22Rv1 (cell line): Measurements from ENCODE around the gene MFAP4.

ENCODE experiments used
- ZFX ChIP-seq: fragments of 450-650 bp; IDR thresholded peaks from 2 replicates; pipeline ENCODE4 v1.6.1; 2017; ENCODE audit warnings: antibody characterized with exemption, borderline replicate concordance
- TF ChIP-seq, protein P1 (sequence below): fragments of 450-650 bp; IDR thresholded peaks from 2 replicates; pipeline ENCODE4 v1.5.1; 2017; ENCODE audit warnings: mild to moderate bottlenecking

DNA sequence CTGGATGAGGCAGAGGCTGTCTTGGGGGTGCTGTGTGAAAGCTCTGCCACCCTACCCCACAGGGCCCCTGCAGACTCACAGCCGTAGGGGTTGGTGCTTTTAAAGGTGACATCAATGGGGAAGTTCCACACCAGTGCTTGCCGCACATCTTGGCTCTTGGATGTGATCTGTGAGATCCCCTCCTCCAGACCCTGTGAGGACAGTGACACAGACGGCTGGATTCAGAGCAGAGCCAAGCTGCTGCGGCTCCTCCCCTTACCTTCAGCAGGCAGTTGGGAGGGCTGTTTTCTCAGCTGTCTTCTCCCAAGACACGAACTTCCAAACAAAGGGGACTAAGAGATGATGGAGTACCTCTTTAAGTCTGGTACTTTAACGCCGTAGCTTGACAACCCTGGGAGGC is 29.2 kb downstream of the MFAP4 start:
- TF ChIP-seq, protein P1, sequence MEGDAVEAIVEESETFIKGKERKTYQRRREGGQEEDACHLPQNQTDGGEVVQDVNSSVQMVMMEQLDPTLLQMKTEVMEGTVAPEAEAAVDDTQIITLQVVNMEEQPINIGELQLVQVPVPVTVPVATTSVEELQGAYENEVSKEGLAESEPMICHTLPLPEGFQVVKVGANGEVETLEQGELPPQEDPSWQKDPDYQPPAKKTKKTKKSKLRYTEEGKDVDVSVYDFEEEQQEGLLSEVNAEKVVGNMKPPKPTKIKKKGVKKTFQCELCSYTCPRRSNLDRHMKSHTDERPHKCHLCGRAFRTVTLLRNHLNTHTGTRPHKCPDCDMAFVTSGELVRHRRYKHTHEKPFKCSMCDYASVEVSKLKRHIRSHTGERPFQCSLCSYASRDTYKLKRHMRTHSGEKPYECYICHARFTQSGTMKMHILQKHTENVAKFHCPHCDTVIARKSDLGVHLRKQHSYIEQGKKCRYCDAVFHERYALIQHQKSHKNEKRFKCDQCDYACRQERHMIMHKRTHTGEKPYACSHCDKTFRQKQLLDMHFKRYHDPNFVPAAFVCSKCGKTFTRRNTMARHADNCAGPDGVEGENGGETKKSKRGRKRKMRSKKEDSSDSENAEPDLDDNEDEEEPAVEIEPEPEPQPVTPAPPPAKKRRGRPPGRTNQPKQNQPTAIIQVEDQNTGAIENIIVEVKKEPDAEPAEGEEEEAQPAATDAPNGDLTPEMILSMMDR = no peak
- TF ChIP-seq ZFX = no peak
